ENCODE data around the gene NOXO1. TPM values are rescaled to one million over a fixed set of nuclear protein-coding genes. Genes with fewer than 3 reads are reported as not detected.

Gene NOXO1
- total and polyA plus RNA-seq, 11 donors, result 0.06 to 0.15 TPM; not detected in 9

GRCh38 chr16:1980030-1980769 is 1.1 kb downstream of the NOXO1 start:
- 3 to 7% (median 4%) methylated on average over 17 to 53 of the region's 53 CpGs for WGBS, 4 donors
- DNase-seq, result peak in 1 of 5 donors; percentile 63
- intact Hi-C loops (cut with DNase I), result no loop called here
- no peak for ATAC-seq
- peaks cover 4 to 39% (median 32%) of the 10 kb centered on the region in 9 donors for H3K36me3 ChIP-seq
- TF ChIP-seq CTCF (IDR thresholded peaks at IDR 0.05) (no peak), POLR2A (IDR thresholded peaks at IDR 0.05) (no peak)
- H3K27ac ChIP-seq, result no peak overlapping the region
- H3K4me3 ChIP-seq, result no peak overlapping the region
- H3K4me1 ChIP-seq, result peaks cover 3 to 39% (median 17%) of the 10 kb centered on the region in 12 donors
- H3K27me3 ChIP-seq, result peaks cover 7 to 76% (median 36%) of the 10 kb centered on the region in 9 donors
- no peaks in the 10 kb centered on the region for H3K9me3 ChIP-seq

GRCh38 chr16:1979271-1980029 is 1.8 kb downstream of the NOXO1 start:
- Histone ChIP-seq H3K4me1 (peaks cover 0 to 32% (median 11%) of the 10 kb centered on the region in 12 donors), H3K4me3 (no peak overlapping the region), H3K36me3 (peaks cover 4 to 44% (median 39%) of the 10 kb centered on the region in 9 donors), H3K27me3 (peaks cover 7 to 83% (median 36%) of the 10 kb centered on the region in 9 donors), H3K9me3 (no peaks in the 10 kb centered on the region), H3K27ac (no peak overlapping the region)
- TF ChIP-seq POLR2A (IDR thresholded peaks at IDR 0.05), result no peak
- TF ChIP-seq CTCF (IDR thresholded peaks at IDR 0.05), result no peak
- WGBS, 4 donors, result 15 to 27% (median 19%) methylated on average over 20 to 70 of the region's 70 CpGs
- no peak for ATAC-seq
- intact Hi-C loops (cut with DNase I), result no loop called here
- DNase-seq, result no peak

- WGBS, 4 donors, result 75 to 83% (median 76%) methylated on average over 15 to 37 of the region's 37 CpGs
- Histone ChIP-seq H3K27me3 (peaks cover 7 to 87% (median 36%) of the 10 kb centered on the region in 9 donors), H3K36me3 (peaks cover 4 to 49% (median 41%) of the 10 kb centered on the region in 9 donors), H3K27ac (no peak overlapping the region), H3K9me3 (no peaks in the 10 kb centered on the region), H3K4me3 (no peak overlapping the region), H3K4me1 (peaks cover 0 to 33% (median 11%) of the 10 kb centered on the region in 12 donors)
- intact Hi-C loops (cut with DNase I), result no loop called here
- no peak for ATAC-seq
- TF ChIP-seq CTCF (IDR thresholded peaks at IDR 0.05) (no peak), POLR2A (IDR thresholded peaks at IDR 0.05) (no peak)
- no peak for DNase-seq
Observed at GRCh38 chr16:1978476-1979120, 2.7 kb downstream of the NOXO1 start.

- H3K4me3 ChIP-seq, result no peak overlapping the region
- peaks cover 0 to 32% (median 9%) of the 10 kb centered on the region in 12 donors for H3K4me1 ChIP-seq
- H3K9me3 ChIP-seq, result no peaks in the 10 kb centered on the region
- peaks cover 4 to 49% (median 41%) of the 10 kb centered on the region in 9 donors for H3K36me3 ChIP-seq
- intact Hi-C loops (cut with DNase I), result no loop called here
- no peak overlapping the region for H3K27ac ChIP-seq
- WGBS, 4 donors, result 93 to 100% (median 96%) methylated on average over 2 to 18 of the region's 18 CpGs
- TF ChIP-seq CTCF (IDR thresholded peaks at IDR 0.05) (no peak), POLR2A (IDR thresholded peaks at IDR 0.05) (no peak)
- H3K27me3 ChIP-seq, result peaks cover 7 to 89% (median 36%) of the 10 kb centered on the region in 9 donors
- ATAC-seq (no peak), DNase-seq (no peak)
Observed at GRCh38 chr16:1977875-1978268, 3.4 kb downstream of the NOXO1 start.

All from heart left ventricle (tissue), 16 donors.